IPS-20b (cell line): Measurements from ENCODE around the gene MYH8.

ENCODE experiments used
- H3K27ac ChIP-seq: one replicate; pipeline ENCODE4 v1.5.1; 2013; ENCODE audit warnings: low read length
- H3K27me3 ChIP-seq: 2 replicates; pipeline ENCODE4 v1.6.1; 2013; ENCODE audit warnings: mild to moderate bottlenecking, low read length, inconsistent platforms; ENCODE audit not compliant: insufficient read depth
- H3K36me3 ChIP-seq: 2 replicates; pipeline ENCODE4 v1.6.1; 2013; ENCODE audit warnings: low read depth, mild to moderate bottlenecking, inconsistent platforms, low read length, moderate library complexity; ENCODE audit not compliant: insufficient read depth
- H3K4me1 ChIP-seq: 2 replicates; pipeline ENCODE4 v1.6.1; 2013; ENCODE audit warnings: mild to moderate bottlenecking, control low read depth, inconsistent platforms, low read length, moderate library complexity; ENCODE audit not compliant: insufficient read depth
- H3K4me3 ChIP-seq: 2 replicates; pipeline ENCODE4 v1.5.1; 2013; ENCODE audit warnings: mild to moderate bottlenecking, low read length, inconsistent platforms
- H3K9ac ChIP-seq: 2 replicates; pipeline ENCODE4 v1.6.1; 2013; ENCODE audit warnings: low read depth, mild to moderate bottlenecking, inconsistent platforms, low read length, moderate library complexity
- H3K9me3 ChIP-seq: 2 replicates; pipeline ENCODE4 v1.6.1; 2013; ENCODE audit warnings: mild to moderate bottlenecking, low read depth, low read length, inconsistent platforms; ENCODE audit not compliant: insufficient read depth

MYH8 gene

GRCh38 chr17:10421900-10422542, at the start of gene MYH8:
TSS of gene MYH8 (minus strand) at chr17:10421950. CDS start at chr17:10420227, 1,723 bp downstream.
- H3K27ac ChIP-seq, result no peak within 1 kb of the TSS
- H3K4me3 ChIP-seq, result no peak within 1 kb of the TSS
- H3K27me3 ChIP-seq, result no peaks in the 10 kb centered on the region
- no peaks in the 10 kb centered on the region for H3K9me3 ChIP-seq
- H3K9ac ChIP-seq, result no peak within 1 kb of the TSS
- H3K36me3 ChIP-seq, result no peaks in the 10 kb centered on the region
- peaks cover 18% of the 10 kb centered on the region for H3K4me1 ChIP-seq

GRCh38 chr17:10469459-10469858, 47.7 kb upstream of the MYH8 start, which contains the start of gene MYH4:
TSS of gene MYH4 (minus strand) at chr17:10469559. CDS start at chr17:10466745, 2,814 bp downstream.
- H3K27me3 ChIP-seq, result no peaks in the 10 kb centered on the region
- H3K4me1 ChIP-seq, result no peaks in the 10 kb centered on the region
- no peaks in the 10 kb centered on the region for H3K9me3 ChIP-seq

GRCh38 chr17:10463402-10463801, 41.7 kb upstream of the MYH8 start:
- no peak overlapping the region for H3K9ac ChIP-seq
- H3K36me3 ChIP-seq, result no peaks in the 10 kb centered on the region
- no peaks in the 10 kb centered on the region for H3K27me3 ChIP-seq
- no peaks in the 10 kb centered on the region for H3K4me1 ChIP-seq
- H3K27ac ChIP-seq, result no peak overlapping the region
- H3K4me3 ChIP-seq, result no peak overlapping the region
- no peaks in the 10 kb centered on the region for H3K9me3 ChIP-seq

More at GRCh38 chr17:10469459-10469858, 47.7 kb upstream of the MYH8 start, which contains the start of gene MYH4:
- H3K27ac ChIP-seq, result no peak within 1 kb of the TSS
- no peaks in the 10 kb centered on the region for H3K36me3 ChIP-seq
- H3K9ac ChIP-seq, result no peak within 1 kb of the TSS
- no peak within 1 kb of the TSS for H3K4me3 ChIP-seq

- H3K9ac ChIP-seq, result no peak overlapping the region
- no peaks in the 10 kb centered on the region for H3K4me1 ChIP-seq
- no peak overlapping the region for H3K4me3 ChIP-seq
- H3K27me3 ChIP-seq, result no peaks in the 10 kb centered on the region
- H3K27ac ChIP-seq, result no peak overlapping the region
- H3K9me3 ChIP-seq, result no peaks in the 10 kb centered on the region
- H3K36me3 ChIP-seq, result no peaks in the 10 kb centered on the region
Measured at GRCh38 chr17:10460062-10460461, 38.3 kb upstream of the MYH8 start.

GRCh38 chr17:10458701-10459100, 37.0 kb upstream of the MYH8 start:
- no peak overlapping the region for H3K27ac ChIP-seq
- H3K4me1 ChIP-seq, result no peaks in the 10 kb centered on the region
- no peaks in the 10 kb centered on the region for H3K27me3 ChIP-seq
- no peaks in the 10 kb centered on the region for H3K36me3 ChIP-seq
- H3K9me3 ChIP-seq, result no peaks in the 10 kb centered on the region
- H3K9ac ChIP-seq, result no peak overlapping the region
- H3K4me3 ChIP-seq, result no peak overlapping the region

GRCh38 chr17:10457952-10458351, 36.2 kb upstream of the MYH8 start:
- Histone ChIP-seq H3K36me3 (no peaks in the 10 kb centered on the region), H3K9ac (no peak overlapping the region), H3K27me3 (no peaks in the 10 kb centered on the region), H3K4me3 (no peak overlapping the region), H3K27ac (no peak overlapping the region), H3K9me3 (no peaks in the 10 kb centered on the region), H3K4me1 (no peaks in the 10 kb centered on the region)

GRCh38 chr17:10447026-10447931, 25.5 kb upstream of the MYH8 start:
- no peak overlapping the region for H3K4me3 ChIP-seq
- no peaks in the 10 kb centered on the region for H3K36me3 ChIP-seq
- no peak overlapping the region for H3K9ac ChIP-seq
- H3K27me3 ChIP-seq, result no peaks in the 10 kb centered on the region
- no peaks in the 10 kb centered on the region for H3K9me3 ChIP-seq
- H3K27ac ChIP-seq, result no peak overlapping the region
- H3K4me1 ChIP-seq, result no peaks in the 10 kb centered on the region

- H3K9ac ChIP-seq, result no peak overlapping the region
- no peak overlapping the region for H3K4me3 ChIP-seq
- no peaks in the 10 kb centered on the region for H3K9me3 ChIP-seq
- H3K27me3 ChIP-seq, result no peaks in the 10 kb centered on the region
- no peaks in the 10 kb centered on the region for H3K36me3 ChIP-seq
- no peaks in the 10 kb centered on the region for H3K4me1 ChIP-seq
- no peak overlapping the region for H3K27ac ChIP-seq
Measured at GRCh38 chr17:10439816-10440215, 18.1 kb upstream of the MYH8 start.

- Histone ChIP-seq H3K9me3 (no peaks in the 10 kb centered on the region), H3K4me1 (no peaks in the 10 kb centered on the region), H3K4me3 (no peak overlapping the region), H3K9ac (no peak overlapping the region), H3K27me3 (no peaks in the 10 kb centered on the region), H3K36me3 (no peaks in the 10 kb centered on the region), H3K27ac (no peak overlapping the region)
Measured at GRCh38 chr17:10435096-10435495, 13.3 kb upstream of the MYH8 start.

GRCh38 chr17:10429421-10430045, 7.8 kb upstream of the MYH8 start:
- Histone ChIP-seq H3K27me3 (no peaks in the 10 kb centered on the region), H3K4me1 (peaks cover 7% of the 10 kb centered on the region; the same call in 1 of the 2 replicates), H3K9ac (no peak overlapping the region), H3K9me3 (no peaks in the 10 kb centered on the region), H3K27ac (no peak overlapping the region), H3K4me3 (no peak overlapping the region), H3K36me3 (no peaks in the 10 kb centered on the region)

GRCh38 chr17:10428781-10429180, 7.0 kb upstream of the MYH8 start:
- Histone ChIP-seq H3K27me3 (no peaks in the 10 kb centered on the region), H3K4me3 (no peak overlapping the region), H3K27ac (no peak overlapping the region)

More at GRCh38 chr17:10428781-10429180, 7.0 kb upstream of the MYH8 start:
- Histone ChIP-seq H3K4me1 (peaks cover 7% of the 10 kb centered on the region; the same call in 1 of the 2 replicates), H3K9me3 (no peaks in the 10 kb centered on the region), H3K9ac (no peak overlapping the region), H3K36me3 (no peaks in the 10 kb centered on the region)
